BJ (cell line): ENCODE measurements around the gene ADAMTS13. TPM values are rescaled to one million over a fixed set of nuclear protein-coding genes. Genes with fewer than 3 reads are reported as not detected.

ENCODE experiments used
- CTCF ChIA-PET: fragments of 350-600 bp; formaldehyde crosslinking; extraction: SDS; loops from one replicate; lab custom pipeline; 2021; ENCODE audit warnings: antibody characterized with exemption, inconsistent platforms; lab: Yijun Ruan, JAX
- POLR2A ChIA-PET: fragments of 300-600 bp; sonication (Branson Sonifier 250); formaldehyde crosslinking; extraction: SDS; loops from one replicate; lab custom pipeline; 2021; ENCODE audit warnings: antibody characterized with exemption; lab: Charles Lee
- DNase-seq: peaks from one replicate; pipeline ENCODE4 v3.0.0-alpha.2; 2011; ENCODE audit warnings: low read depth
- H3K27me3 ChIP-seq: 2 replicates; pipeline ENCODE4 v1.6.0; 2011; ENCODE audit warnings: low read length; ENCODE audit not compliant: control insufficient read depth, insufficient read depth
- H3K36me3 ChIP-seq: 2 replicates; pipeline ENCODE4 v1.5.1; 2011; ENCODE audit warnings: low read length; ENCODE audit not compliant: control insufficient read depth, insufficient read depth
- H3K4me3 ChIP-seq: 2 replicates; pipeline ENCODE4 v1.5.1; 2011; ENCODE audit warnings: low read depth, mild to moderate bottlenecking, control low read depth, low read length
- CTCF ChIP-seq: IDR thresholded peaks from 2 replicates; pipeline ENCODE4 v1.5.1; 2011; ENCODE audit warnings: low read depth, mild to moderate bottlenecking, control low read depth, inconsistent platforms, low read length, moderate library complexity; ENCODE audit not compliant: insufficient read depth
- polyA plus RNA-seq: library from polyadenylated mRNA; depleted of rRNA; stranded (reverse); fragments of >200 nt; gene quantifications from 2 replicates; pipeline ENCODE4 v1.2.3, GENCODE V29; 2011

Gene ADAMTS13
- polyA plus RNA-seq, 1 experiment, result 2.4 TPM

- POLR2A ChIA-PET, result no interaction called here
- no peaks in the 10 kb centered on the region for H3K27me3 ChIP-seq
- H3K36me3 ChIP-seq, result peaks cover 1% of the 10 kb centered on the region; the same call in 1 of the 2 replicates
- no peak for TF ChIP-seq CTCF
- no peak overlapping the region for H3K4me3 ChIP-seq
- DNase-seq, result no peak
- CTCF ChIA-PET, result interaction anchor here (0.7 kb wide), 1 partner anchor 66 kb away, joined by 3 read pairs; no protein-coding TSS in a partner anchor
Measured at GRCh38 chr9:133465984-133466383, 43.8 kb downstream of the ADAMTS13 start.

- H3K27me3 ChIP-seq, result no peaks in the 10 kb centered on the region
- no peak for TF ChIP-seq CTCF
- H3K4me3 ChIP-seq, result no peak overlapping the region
- no peak for DNase-seq
- ChIA-PET CTCF (interaction anchor here (1.2 to 1.4 kb wide), 2 partner anchors 11 to 19 kb away, joined by 5 read pairs; no protein-coding TSS in a partner anchor), POLR2A (no interaction called here)
- peaks cover 1% of the 10 kb centered on the region; the same call in 1 of the 2 replicates for H3K36me3 ChIP-seq
Measured at GRCh38 chr9:133467101-133467500, 44.9 kb downstream of the ADAMTS13 start.

- POLR2A ChIA-PET, result no interaction called here
- peaks cover 1% of the 10 kb centered on the region; the same call in 1 of the 2 replicates for H3K36me3 ChIP-seq
- CTCF ChIA-PET, result interaction anchor here (1.4 kb wide), 1 partner anchor 9 kb away, joined by 5 read pairs; no protein-coding TSS in a partner anchor
- H3K4me3 ChIP-seq, result no peak overlapping the region
- TF ChIP-seq CTCF, result no peak
- no peaks in the 10 kb centered on the region for H3K27me3 ChIP-seq
- no peak for DNase-seq
Measured at GRCh38 chr9:133468374-133468773, 46.2 kb downstream of the ADAMTS13 start.

- H3K4me3 ChIP-seq, result no peak overlapping the region
- peaks cover 4% of the 10 kb centered on the region; the same call in 1 of the 2 replicates for H3K36me3 ChIP-seq
- no peaks in the 10 kb centered on the region for H3K27me3 ChIP-seq
- ChIA-PET POLR2A (no interaction called here), CTCF (no interaction called here)
- TF ChIP-seq CTCF, result no peak
- no peak for DNase-seq
Measured at GRCh38 chr9:133468777-133469421, 46.7 kb downstream of the ADAMTS13 start.

- H3K27me3 ChIP-seq, result no peaks in the 10 kb centered on the region
- no peak for DNase-seq
- ChIA-PET CTCF (no interaction called here), POLR2A (no interaction called here)
- no peak for TF ChIP-seq CTCF
- no peak overlapping the region for H3K4me3 ChIP-seq
- peaks cover 7% of the 10 kb centered on the region; the same call in 1 of the 2 replicates for H3K36me3 ChIP-seq
Measured at GRCh38 chr9:133470427-133470924, 48.3 kb downstream of the ADAMTS13 start.
